DOHH2 (cell line): ENCODE results near the gene ASPN.

ENCODE experiments used
- H3F3A ChIP-seq: fragments of 200-600 bp; sonication (generic), shearing (Covaris generic); 2 replicates; pipeline ENCODE4 v1.6.0; 2016; ENCODE audit warnings: antibody characterized with exemption, mild to moderate bottlenecking; ENCODE audit not compliant: control insufficient read depth, insufficient read depth
- H3K27ac ChIP-seq: fragments of 200-600 bp; sonication (generic); 2 replicates; pipeline ENCODE4 v1.5.1; 2014; ENCODE audit warnings: low read depth, mild to moderate bottlenecking, low read length, moderate library complexity
- H3K27me3 ChIP-seq: fragments of 200-600 bp; sonication (generic); 2 replicates; pipeline ENCODE4 v1.6.1; 2014; ENCODE audit warnings: mild to moderate bottlenecking, low read length, mixed read lengths; ENCODE audit not compliant: control insufficient read depth
- H3K36me3 ChIP-seq: fragments of 200-600 bp; sonication (generic); 2 replicates; pipeline ENCODE4 v1.6.1; 2014; ENCODE audit warnings: mild to moderate bottlenecking, low read length, moderate library complexity, mixed read lengths; ENCODE audit not compliant: control insufficient read depth
- H3K4me1 ChIP-seq: fragments of 200-600 bp; sonication (generic); 2 replicates; pipeline ENCODE4 v1.6.1; 2014; ENCODE audit warnings: mild to moderate bottlenecking, low read length, mixed read lengths; ENCODE audit not compliant: control insufficient read depth
- H3K4me2 ChIP-seq: fragments of 200-600 bp; sonication (generic); 2 replicates; pipeline ENCODE4 v1.6.0; 2014; ENCODE audit warnings: mild to moderate bottlenecking, low read length, moderate library complexity
- H3K4me3 ChIP-seq: fragments of 200-600 bp; sonication (generic); 2 replicates; pipeline ENCODE4 v1.5.1; 2014; ENCODE audit warnings: mild to moderate bottlenecking, low read length, mixed read lengths
- H3K79me2 ChIP-seq: fragments of 200-600 bp; sonication (generic); 2 replicates; pipeline ENCODE4 v1.6.1; 2014; ENCODE audit warnings: mild to moderate bottlenecking, low read length, mixed read lengths; ENCODE audit not compliant: control insufficient read depth
- H3K9me2 ChIP-seq: fragments of 200-600 bp; sonication (generic); replicated peaks from 2 replicates; pipeline ENCODE4 v1.6.1; 2014; ENCODE audit warnings: mild to moderate bottlenecking, low read length, mixed read lengths; ENCODE audit not compliant: control insufficient read depth
- H3K9me3 ChIP-seq: fragments of 200-600 bp; sonication (generic); 2 replicates; pipeline ENCODE4 v1.6.1; 2014; ENCODE audit warnings: antibody characterized with exemption, low read length, mixed read lengths; ENCODE audit not compliant: control insufficient read depth, insufficient read depth
- H4K20me1 ChIP-seq: fragments of 200-600 bp; sonication (generic); 2 replicates; pipeline ENCODE4 v1.6.0; 2014; ENCODE audit warnings: low read depth, mild to moderate bottlenecking, antibody characterized with exemption, low read length, moderate library complexity; ENCODE audit not compliant: control insufficient read depth, insufficient read depth
- EZH2phosphoT487 ChIP-seq: fragments of 200-600 bp; sonication (generic); IDR thresholded peaks from 2 replicates; pipeline ENCODE4 v1.6.1; 2017; ENCODE audit warnings: borderline replicate concordance, mild to moderate bottlenecking, antibody characterized with exemption, low read length, moderate library complexity, mixed read lengths
- TF ChIP-seq, protein P1 (sequence below): fragments of 200-600 bp; sonication (generic); IDR thresholded peaks from one replicate; pipeline ENCODE4 v1.5.1; 2014; ENCODE audit warnings: antibody characterized with exemption, mild to moderate bottlenecking, low read depth, low read length; ENCODE audit not compliant: poor library complexity, severe bottlenecking

Gene ASPN

DNA sequence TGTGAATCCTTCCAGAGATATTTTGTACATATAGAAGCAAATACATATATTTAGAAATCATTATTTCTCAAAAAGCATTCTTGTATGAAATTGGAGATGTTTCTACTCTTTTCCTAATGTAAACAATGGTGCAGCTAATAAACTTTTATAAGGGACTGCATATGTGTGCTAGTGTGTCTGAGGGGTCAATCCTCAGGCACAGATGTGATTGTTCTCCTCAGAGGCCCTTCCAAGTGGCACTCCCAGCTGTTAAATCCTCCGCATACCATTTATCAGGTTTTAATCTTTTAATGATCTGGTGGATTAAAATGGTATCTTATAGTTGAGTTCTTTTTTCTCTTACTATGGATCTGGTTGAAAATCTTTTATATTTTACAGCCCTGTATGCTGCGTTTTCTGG, 52.5 kb downstream of the ASPN start:
- Histone ChIP-seq H3K9me2 (no peaks in the 10 kb centered on the region), H3K4me2 (no peak overlapping the region), H4K20me1 (no peaks in the 10 kb centered on the region), H3K4me3 (no peak overlapping the region), H3K79me2 (no peaks in the 10 kb centered on the region), H3K4me1 (no peaks in the 10 kb centered on the region), H3K27me3 (no peaks in the 10 kb centered on the region), H3K36me3 (no peaks in the 10 kb centered on the region), H3K9me3 (no peaks in the 10 kb centered on the region), H3F3A (no peaks in the 10 kb centered on the region), H3K27ac (no peak overlapping the region)
- TF ChIP-seq EZH2phosphoT487, result no peak
- TF ChIP-seq, protein P1, sequence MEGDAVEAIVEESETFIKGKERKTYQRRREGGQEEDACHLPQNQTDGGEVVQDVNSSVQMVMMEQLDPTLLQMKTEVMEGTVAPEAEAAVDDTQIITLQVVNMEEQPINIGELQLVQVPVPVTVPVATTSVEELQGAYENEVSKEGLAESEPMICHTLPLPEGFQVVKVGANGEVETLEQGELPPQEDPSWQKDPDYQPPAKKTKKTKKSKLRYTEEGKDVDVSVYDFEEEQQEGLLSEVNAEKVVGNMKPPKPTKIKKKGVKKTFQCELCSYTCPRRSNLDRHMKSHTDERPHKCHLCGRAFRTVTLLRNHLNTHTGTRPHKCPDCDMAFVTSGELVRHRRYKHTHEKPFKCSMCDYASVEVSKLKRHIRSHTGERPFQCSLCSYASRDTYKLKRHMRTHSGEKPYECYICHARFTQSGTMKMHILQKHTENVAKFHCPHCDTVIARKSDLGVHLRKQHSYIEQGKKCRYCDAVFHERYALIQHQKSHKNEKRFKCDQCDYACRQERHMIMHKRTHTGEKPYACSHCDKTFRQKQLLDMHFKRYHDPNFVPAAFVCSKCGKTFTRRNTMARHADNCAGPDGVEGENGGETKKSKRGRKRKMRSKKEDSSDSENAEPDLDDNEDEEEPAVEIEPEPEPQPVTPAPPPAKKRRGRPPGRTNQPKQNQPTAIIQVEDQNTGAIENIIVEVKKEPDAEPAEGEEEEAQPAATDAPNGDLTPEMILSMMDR, result no peak

DNA sequence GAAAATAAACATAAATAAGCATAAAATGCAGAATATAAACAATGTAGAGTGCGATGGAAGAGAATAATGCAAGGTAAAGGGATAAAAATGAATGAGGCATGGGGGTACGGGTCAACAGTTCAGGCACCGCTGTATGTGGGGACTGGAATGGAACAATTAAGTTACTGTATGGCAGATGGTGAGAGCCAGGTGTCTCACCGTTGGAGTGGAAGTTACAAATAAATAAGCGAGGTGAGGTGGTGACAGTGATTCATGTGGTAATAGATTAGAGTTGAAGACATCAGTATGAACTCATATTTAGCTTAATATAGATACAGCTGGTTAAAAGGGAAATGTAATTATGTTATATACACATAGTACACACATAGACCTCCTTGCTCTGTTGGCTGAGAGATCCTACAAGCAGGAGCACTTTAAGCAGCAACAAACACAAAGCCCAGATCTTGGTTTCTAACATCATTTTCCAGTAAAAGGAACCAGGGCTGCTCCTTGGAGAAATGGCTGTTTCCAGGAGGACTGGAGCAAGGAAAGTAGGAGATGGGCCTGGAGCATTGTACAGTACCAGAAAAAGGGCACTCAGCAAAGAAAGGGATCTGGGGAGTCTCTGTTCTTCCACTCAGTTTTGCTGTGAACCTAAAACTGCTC, 55.7 kb downstream of the ASPN start:
- no peaks in the 10 kb centered on the region for H3K27me3 ChIP-seq
- no peaks in the 10 kb centered on the region for H3K79me2 ChIP-seq
- H3K4me2 ChIP-seq, result no peak overlapping the region
- H3K9me3 ChIP-seq, result no peaks in the 10 kb centered on the region
- no peaks in the 10 kb centered on the region for H3K4me1 ChIP-seq
- H3K9me2 ChIP-seq, result no peaks in the 10 kb centered on the region
- no peak overlapping the region for H3K27ac ChIP-seq
- TF ChIP-seq EZH2phosphoT487, result no peak
- TF ChIP-seq, protein P1, result no peak
- H3K4me3 ChIP-seq, result no peak overlapping the region
- no peaks in the 10 kb centered on the region for H3K36me3 ChIP-seq
- H3F3A ChIP-seq, result no peaks in the 10 kb centered on the region
- no peaks in the 10 kb centered on the region for H4K20me1 ChIP-seq

DNA sequence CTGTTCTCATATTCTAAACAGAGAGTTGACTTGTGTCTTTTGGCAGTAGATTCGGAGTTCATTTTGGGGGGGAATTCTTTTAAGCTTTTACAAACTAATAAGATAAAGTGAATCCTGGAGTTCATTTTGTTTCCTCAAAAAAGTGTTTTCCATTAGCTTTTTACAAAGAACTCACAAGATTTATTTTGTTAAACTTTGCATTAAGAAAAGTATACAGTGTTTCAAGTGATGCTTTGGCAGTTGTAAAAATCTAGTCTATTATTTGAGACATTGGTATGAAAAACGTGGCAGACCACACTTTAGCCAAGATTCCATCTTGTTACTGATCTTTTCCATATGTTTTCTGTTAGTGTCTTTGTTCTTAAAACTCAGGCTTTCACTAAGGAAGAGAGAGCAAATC, 56.8 kb downstream of the ASPN start:
- Histone ChIP-seq H3K4me3 (no peak overlapping the region), H3K9me2 (no peaks in the 10 kb centered on the region), H3K27ac (no peak overlapping the region), H3F3A (no peaks in the 10 kb centered on the region), H3K36me3 (no peaks in the 10 kb centered on the region), H4K20me1 (no peaks in the 10 kb centered on the region), H3K4me1 (no peaks in the 10 kb centered on the region), H3K4me2 (no peak overlapping the region), H3K9me3 (no peaks in the 10 kb centered on the region), H3K79me2 (no peaks in the 10 kb centered on the region), H3K27me3 (no peaks in the 10 kb centered on the region)
- no peak for TF ChIP-seq EZH2phosphoT487
- TF ChIP-seq, protein P1, result no peak

DNA sequence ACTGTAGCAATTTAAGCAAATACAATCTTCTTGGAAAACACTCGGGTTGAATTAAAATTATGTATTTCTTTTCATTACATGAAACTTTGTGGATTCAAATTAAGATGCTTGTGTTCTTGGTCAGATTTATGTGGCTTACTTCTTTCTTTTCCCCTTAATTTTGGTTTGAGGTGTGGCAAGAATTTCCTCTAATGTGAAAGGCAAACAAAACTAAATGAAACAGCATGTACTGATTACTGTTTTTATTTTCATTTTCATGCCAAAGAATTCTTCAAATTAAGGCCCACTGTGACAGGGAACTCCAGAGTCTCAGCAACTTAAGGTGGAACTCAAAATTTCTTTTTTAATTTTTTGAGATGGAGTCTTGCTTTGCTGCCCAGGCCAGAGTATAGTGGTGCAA, 58.0 kb downstream of the ASPN start, which contains the start of gene OMD:
OMD (minus strand) TSS at position 132 of the 400 bp plus-strand sequence. CDS start 6,913 bp downstream, outside the sequence.
- H3K36me3 ChIP-seq, result no peaks in the 10 kb centered on the region
- no peaks in the 10 kb centered on the region for H3F3A ChIP-seq
- H4K20me1 ChIP-seq, result no peaks in the 10 kb centered on the region
- no peaks in the 10 kb centered on the region for H3K27me3 ChIP-seq
- no peak within 1 kb of the TSS for H3K4me2 ChIP-seq
- no peaks in the 10 kb centered on the region for H3K9me2 ChIP-seq
- no peak within 1 kb of the TSS for H3K27ac ChIP-seq
- H3K4me1 ChIP-seq, result no peaks in the 10 kb centered on the region
- TF ChIP-seq, protein P1, result no peak
- TF ChIP-seq EZH2phosphoT487, result no peak
- no peaks in the 10 kb centered on the region for H3K79me2 ChIP-seq
- no peak within 1 kb of the TSS for H3K4me3 ChIP-seq
- H3K9me3 ChIP-seq, result no peaks in the 10 kb centered on the region
